ENCODE results near the gene FTMT. TPM values are rescaled to one million over a fixed set of nuclear protein-coding genes. Genes with fewer than 3 reads are reported as not detected.

FTMT gene
- total RNA-seq, 4 donors from 2014 or later: not detected

DNA sequence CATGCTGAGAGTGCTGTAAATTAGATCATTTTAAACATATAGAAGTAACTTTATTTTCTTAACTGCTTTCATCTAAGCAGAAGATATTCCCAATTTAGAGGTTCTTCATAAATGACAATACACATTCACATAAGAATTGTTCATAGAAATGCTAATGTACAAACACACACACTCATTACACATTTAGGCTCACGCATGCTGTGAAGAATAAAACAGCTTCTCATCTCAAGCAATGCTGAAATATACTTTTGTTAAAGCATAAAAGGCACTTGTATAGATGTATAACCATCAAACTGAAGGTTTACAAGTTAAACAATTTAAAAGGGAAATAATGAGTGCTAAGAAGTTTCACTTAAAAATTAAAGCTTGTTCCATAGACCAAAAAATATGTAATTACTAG, 18.1 kb upstream of the FTMT start:
- 86 to 91% methylated on average over 1 of the region's 1 CpG for WGBS, 2 donors
- Histone ChIP-seq H3K4me1 (no peaks in the 10 kb centered on the region), H3K36me3 (no peaks in the 10 kb centered on the region), H3K27me3 (no peaks in the 10 kb centered on the region), H3K27ac (no peak overlapping the region), H3K4me3 (replicated peaks in 1 of 3) (no peak overlapping the region), H3K9me3 (no peaks in the 10 kb centered on the region)
- TF ChIP-seq, protein P1, sequence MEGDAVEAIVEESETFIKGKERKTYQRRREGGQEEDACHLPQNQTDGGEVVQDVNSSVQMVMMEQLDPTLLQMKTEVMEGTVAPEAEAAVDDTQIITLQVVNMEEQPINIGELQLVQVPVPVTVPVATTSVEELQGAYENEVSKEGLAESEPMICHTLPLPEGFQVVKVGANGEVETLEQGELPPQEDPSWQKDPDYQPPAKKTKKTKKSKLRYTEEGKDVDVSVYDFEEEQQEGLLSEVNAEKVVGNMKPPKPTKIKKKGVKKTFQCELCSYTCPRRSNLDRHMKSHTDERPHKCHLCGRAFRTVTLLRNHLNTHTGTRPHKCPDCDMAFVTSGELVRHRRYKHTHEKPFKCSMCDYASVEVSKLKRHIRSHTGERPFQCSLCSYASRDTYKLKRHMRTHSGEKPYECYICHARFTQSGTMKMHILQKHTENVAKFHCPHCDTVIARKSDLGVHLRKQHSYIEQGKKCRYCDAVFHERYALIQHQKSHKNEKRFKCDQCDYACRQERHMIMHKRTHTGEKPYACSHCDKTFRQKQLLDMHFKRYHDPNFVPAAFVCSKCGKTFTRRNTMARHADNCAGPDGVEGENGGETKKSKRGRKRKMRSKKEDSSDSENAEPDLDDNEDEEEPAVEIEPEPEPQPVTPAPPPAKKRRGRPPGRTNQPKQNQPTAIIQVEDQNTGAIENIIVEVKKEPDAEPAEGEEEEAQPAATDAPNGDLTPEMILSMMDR (IDR thresholded peaks at IDR 0.05): no peak
- TF ChIP-seq POLR2A (IDR thresholded peaks at IDR 0.05): no peak
- DNase-seq: no peak
- intact Hi-C loops (cut with DNase I): no loop called here

DNA sequence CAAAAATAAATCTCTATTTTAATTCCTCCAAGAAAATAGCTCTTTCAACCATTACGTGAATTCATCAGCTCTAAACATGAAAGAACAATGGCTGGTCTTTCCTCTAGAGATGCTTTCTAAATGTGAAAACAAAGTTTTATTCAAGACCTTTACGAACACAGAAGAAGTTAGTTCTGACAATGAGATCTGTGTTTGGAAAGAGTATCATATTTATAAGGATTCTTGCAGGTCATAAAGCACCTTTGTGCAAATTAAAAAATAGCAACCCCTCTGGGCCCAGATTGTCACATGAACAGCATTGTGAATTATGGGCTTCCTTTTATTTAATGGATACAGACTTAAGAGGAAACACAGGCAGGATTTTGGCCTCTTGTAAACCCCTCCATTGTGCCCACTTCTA, 17.7 kb upstream of the FTMT start:
- H3K27me3 ChIP-seq: no peaks in the 10 kb centered on the region
- H3K4me1 ChIP-seq: no peaks in the 10 kb centered on the region
- H3K27ac ChIP-seq: no peak overlapping the region
- 83 to 88% methylated on average over 2 of the region's 2 CpGs for WGBS, 2 donors
- no peak for DNase-seq
- H3K36me3 ChIP-seq: no peaks in the 10 kb centered on the region
- intact Hi-C loops (cut with DNase I): no loop called here
- no peak overlapping the region for H3K4me3 ChIP-seq (replicated peaks in 1 of 3)
- TF ChIP-seq, protein P1 (IDR thresholded peaks at IDR 0.05): no peak
- TF ChIP-seq POLR2A (IDR thresholded peaks at IDR 0.05): no peak
- no peaks in the 10 kb centered on the region for H3K9me3 ChIP-seq

DNA sequence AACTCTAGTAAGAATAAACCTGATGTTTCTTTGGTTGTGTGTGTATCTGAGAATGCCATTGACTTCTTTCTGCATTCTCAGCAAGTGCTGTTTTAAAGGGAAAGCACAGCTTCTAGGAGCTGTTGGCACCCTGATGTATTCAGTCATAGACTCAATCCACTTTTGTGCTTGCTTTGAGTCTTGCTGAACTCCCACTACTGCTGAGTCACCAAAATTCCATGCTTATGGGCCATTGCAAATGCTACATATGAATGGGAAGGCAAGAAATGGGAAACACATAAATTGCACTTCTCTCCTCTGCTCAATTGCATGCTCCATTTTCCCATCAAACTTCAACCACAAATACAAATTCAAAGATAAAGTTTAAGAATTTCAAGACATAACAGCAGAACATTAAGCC, 9.8 kb upstream of the FTMT start:
- no peak overlapping the region for H3K4me3 ChIP-seq (replicated peaks in 1 of 3)
- TF ChIP-seq POLR2A (IDR thresholded peaks at IDR 0.05): no peak
- TF ChIP-seq, protein P1 (IDR thresholded peaks at IDR 0.05): no peak
- no peaks in the 10 kb centered on the region for H3K4me1 ChIP-seq
- no peaks in the 10 kb centered on the region for H3K9me3 ChIP-seq
- no peaks in the 10 kb centered on the region for H3K36me3 ChIP-seq
- intact Hi-C loops (cut with DNase I): no loop called here
- no peaks in the 10 kb centered on the region for H3K27me3 ChIP-seq
- DNase-seq: no peak
- H3K27ac ChIP-seq: no peak overlapping the region

DNA sequence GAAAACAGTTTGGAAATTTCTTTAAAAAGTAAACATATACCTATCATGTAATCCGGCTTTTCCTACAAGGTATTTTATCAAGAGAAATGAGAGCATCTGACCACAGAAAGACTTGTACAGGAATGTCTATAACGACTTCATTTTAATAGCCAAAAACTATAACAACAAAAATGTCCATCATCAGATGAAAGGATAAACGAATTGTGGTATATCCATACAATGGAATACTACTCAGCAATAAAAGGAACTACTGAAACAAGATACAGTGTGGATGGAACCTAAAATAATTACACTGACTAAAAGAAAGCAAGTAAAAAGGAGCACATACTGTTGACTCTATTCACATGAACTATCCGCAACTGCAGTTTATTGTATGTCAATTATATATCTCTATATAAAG, 1.4 kb upstream of the FTMT start:
- WGBS, 2 donors: 77 to 82% methylated on average over 4 of the region's 4 CpGs
- no peaks in the 10 kb centered on the region for H3K9me3 ChIP-seq
- TF ChIP-seq, protein P1 (IDR thresholded peaks at IDR 0.05): no peak
- no peak for TF ChIP-seq POLR2A (IDR thresholded peaks at IDR 0.05)
- no peak for DNase-seq
- no peaks in the 10 kb centered on the region for H3K27me3 ChIP-seq
- H3K27ac ChIP-seq: no peak overlapping the region
- no peak overlapping the region for H3K4me3 ChIP-seq (replicated peaks in 1 of 3)
- H3K36me3 ChIP-seq: no peaks in the 10 kb centered on the region
- intact Hi-C loops (cut with DNase I): no loop called here
- H3K4me1 ChIP-seq: no peaks in the 10 kb centered on the region

DNA sequence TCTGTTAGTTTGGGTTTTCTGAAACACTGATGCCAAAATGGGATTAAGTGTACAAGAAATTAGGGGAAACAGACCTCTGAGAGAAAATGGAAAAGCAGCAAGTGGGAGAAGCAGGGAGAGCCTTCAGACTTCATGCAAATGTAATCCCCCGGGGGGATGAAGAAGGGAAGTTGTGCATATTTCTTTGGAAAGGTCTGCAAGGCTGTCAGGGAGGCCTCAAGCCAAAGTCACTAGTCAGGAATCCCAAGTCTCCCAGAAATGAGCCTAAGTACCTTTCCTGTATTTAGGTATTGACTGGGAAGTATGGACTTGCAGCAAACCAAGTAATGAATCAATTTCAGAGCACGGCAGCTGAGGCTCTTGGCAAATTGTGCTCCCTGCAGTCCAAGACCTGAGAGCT, 2.2 kb downstream of the FTMT start:
- DNase-seq: no peak
- no peak for TF ChIP-seq POLR2A (IDR thresholded peaks at IDR 0.05)
- TF ChIP-seq, protein P1 (IDR thresholded peaks at IDR 0.05): no peak
- 58 to 69% methylated on average over 2 of the region's 2 CpGs for WGBS, 2 donors
- intact Hi-C loops (cut with DNase I): no loop called here
- Histone ChIP-seq H3K36me3 (no peaks in the 10 kb centered on the region), H3K27ac (no peak overlapping the region), H3K27me3 (no peaks in the 10 kb centered on the region), H3K4me3 (replicated peaks in 1 of 3) (no peak overlapping the region), H3K9me3 (no peaks in the 10 kb centered on the region), H3K4me1 (no peaks in the 10 kb centered on the region)

All from thyroid gland (tissue), 4 donors.